Measurements from ENCODE around the gene CAPS.
A peak's percentile ranks its signal among the peaks of the same experiment; 100 is the strongest.

Gene CAPS

GRCh38 chr19:5935473-5936291 is 21.6 kb downstream of the CAPS start:
- no peak for DNase-seq

GRCh38 chr19:5936292-5936592 is 22.2 kb downstream of the CAPS start:
- DNase-seq, result no peak

GRCh38 chr19:5937550-5937949 is 23.5 kb downstream of the CAPS start:
- no peak for DNase-seq

GRCh38 chr19:5940260-5941208 is 26.5 kb downstream of the CAPS start:
- DNase-seq, result no peak

GRCh38 chr19:5941673-5942072 is 27.6 kb downstream of the CAPS start:
- DNase-seq, result no peak

- DNase-seq, result no peak
Measured at GRCh38 chr19:5943045-5943444, 29.0 kb downstream of the CAPS start.

GRCh38 chr19:5943623-5944022 is 29.6 kb downstream of the CAPS start:
- no peak for DNase-seq

- DNase-seq, result no peak
Measured at GRCh38 chr19:5947435-5947834, 33.4 kb downstream of the CAPS start.

- DNase-seq, result no peak
Measured at GRCh38 chr19:5948752-5949564, 34.9 kb downstream of the CAPS start.

- DNase-seq, result peak; percentile 69
Measured at GRCh38 chr19:5949792-5950305, 35.8 kb downstream of the CAPS start.

- no peak for DNase-seq
Measured at GRCh38 chr19:5950741-5951140, 36.7 kb downstream of the CAPS start.

- DNase-seq, result no peak
Measured at GRCh38 chr19:5951338-5951861, 37.3 kb downstream of the CAPS start.

GRCh38 chr19:5952193-5953029 is 38.4 kb downstream of the CAPS start:
- DNase-seq, result no peak

- DNase-seq, result no peak
Measured at GRCh38 chr19:5953030-5953589, 39.1 kb downstream of the CAPS start.

- peak; percentile 67 for DNase-seq
Measured at GRCh38 chr19:5953680-5954213, 39.7 kb downstream of the CAPS start.

GRCh38 chr19:5954293-5954692 is 40.2 kb downstream of the CAPS start:
- no peak for DNase-seq

- no peak for DNase-seq
Measured at GRCh38 chr19:5955636-5955935, 41.5 kb downstream of the CAPS start.

GRCh38 chr19:5956323-5956722 is 42.3 kb downstream of the CAPS start:
- no peak for DNase-seq

- no peak for DNase-seq
Measured at GRCh38 chr19:5956728-5957127, 42.7 kb downstream of the CAPS start.

- DNase-seq, result no peak
Measured at GRCh38 chr19:5957170-5957569, 43.1 kb downstream of the CAPS start.

Data from activated CD8-positive, alpha-beta memory T cell treated with anti-CD3 and anti-CD28 coated beads for 24 hours (primary cell).